ENCODE results near the gene CHRNE.

GRCh38 chr17:4858068-4858881, 44.6 kb downstream of the CHRNE start:
- TF ChIP-seq BCL3 (IDR thresholded peaks at IDR 0.05), result no peak
- no peak for TF ChIP-seq CHD2 (IDR thresholded peaks at IDR 0.05; ENCODE audit: low read length, partially characterized antibody)
- TF ChIP-seq CEBPB (IDR thresholded peaks at IDR 0.05), result no peak
- no peak for TF ChIP-seq CHD4 (IDR thresholded peaks at IDR 0.05; ENCODE audit: borderline replicate concordance)
- no peak for TF ChIP-seq POLR2AphosphoS2 (conservative IDR thresholded peaks at IDR 0.05; ENCODE audit: low read length)
- no peak for TF ChIP-seq SMC3 (IDR thresholded peaks at IDR 0.05)
- no peak for TF ChIP-seq CBX8 (IDR thresholded peaks at IDR 0.05)
- no peak for TF ChIP-seq REST (IDR thresholded peaks at IDR 0.05)
- no peak for TF ChIP-seq JUN (IDR thresholded peaks at IDR 0.05)
